GM18520 (cell line): ENCODE data around the gene TMBIM1.
A peak's percentile ranks its signal among the peaks of the same experiment; 100 is the strongest.

ENCODE experiments used
- ATAC-seq: cut with Tn5 transposase; IDR thresholded peaks from one replicate; pipeline ENCODE4 v1.9.1; 2021; ENCODE audit not compliant: unreplicated experiment

TMBIM1 gene

GRCh38 chr2:218292048-218293014 is at the start of gene TMBIM1:
Gene TMBIM1 (minus strand): TSS chr2:218292503. CDS start chr2:218282141, 10,362 bp downstream.
- ATAC-seq: peak; percentile 59

- ATAC-seq: no peak
Measured at GRCh38 chr2:218341381-218341780, 49.1 kb upstream of the TMBIM1 start.

GRCh38 chr2:218340656-218341055 is 48.4 kb upstream of the TMBIM1 start:
- ATAC-seq: no peak

- ATAC-seq: no peak
Measured at GRCh38 chr2:218334531-218334930, 42.2 kb upstream of the TMBIM1 start.

- ATAC-seq: no peak
Measured at GRCh38 chr2:218332920-218333645, 40.8 kb upstream of the TMBIM1 start.

- ATAC-seq: no peak
Measured at GRCh38 chr2:218332288-218332687, 40.0 kb upstream of the TMBIM1 start.

- ATAC-seq: no peak
Measured at GRCh38 chr2:218331745-218332144, 39.4 kb upstream of the TMBIM1 start.

GRCh38 chr2:218329826-218330593 is 37.7 kb upstream of the TMBIM1 start:
- peak; percentile 18 for ATAC-seq

GRCh38 chr2:218329027-218329825 is 36.9 kb upstream of the TMBIM1 start:
- peak; percentile 30 for ATAC-seq

GRCh38 chr2:218328294-218328693 is 36.0 kb upstream of the TMBIM1 start:
- ATAC-seq: no peak

- ATAC-seq: no peak
Measured at GRCh38 chr2:218327451-218328210, 35.3 kb upstream of the TMBIM1 start.

GRCh38 chr2:218326315-218326714 is 34.0 kb upstream of the TMBIM1 start:
- no peak for ATAC-seq

- ATAC-seq: no peak
Measured at GRCh38 chr2:218325566-218326160, 33.4 kb upstream of the TMBIM1 start.

GRCh38 chr2:218323526-218324472 is 31.5 kb upstream of the TMBIM1 start:
- ATAC-seq: no peak

- peak; percentile 69 for ATAC-seq
Measured at GRCh38 chr2:218322768-218323525, 30.6 kb upstream of the TMBIM1 start.

GRCh38 chr2:218320704-218321336 is 28.5 kb upstream of the TMBIM1 start:
- ATAC-seq: no peak

GRCh38 chr2:218319813-218320365 is 27.6 kb upstream of the TMBIM1 start:
- ATAC-seq: no peak
